Measurements from ENCODE around the gene C12orf57. TPM values are rescaled to one million over a fixed set of nuclear protein-coding genes. Genes with fewer than 3 reads are reported as not detected.

Gene C12orf57
- total and polyA plus RNA-seq, 2 of the 13 experiments (the other 11 are each of a cell fraction or from before 2014, with no cell fraction given) = 84.0 to 287 TPM

DNA sequence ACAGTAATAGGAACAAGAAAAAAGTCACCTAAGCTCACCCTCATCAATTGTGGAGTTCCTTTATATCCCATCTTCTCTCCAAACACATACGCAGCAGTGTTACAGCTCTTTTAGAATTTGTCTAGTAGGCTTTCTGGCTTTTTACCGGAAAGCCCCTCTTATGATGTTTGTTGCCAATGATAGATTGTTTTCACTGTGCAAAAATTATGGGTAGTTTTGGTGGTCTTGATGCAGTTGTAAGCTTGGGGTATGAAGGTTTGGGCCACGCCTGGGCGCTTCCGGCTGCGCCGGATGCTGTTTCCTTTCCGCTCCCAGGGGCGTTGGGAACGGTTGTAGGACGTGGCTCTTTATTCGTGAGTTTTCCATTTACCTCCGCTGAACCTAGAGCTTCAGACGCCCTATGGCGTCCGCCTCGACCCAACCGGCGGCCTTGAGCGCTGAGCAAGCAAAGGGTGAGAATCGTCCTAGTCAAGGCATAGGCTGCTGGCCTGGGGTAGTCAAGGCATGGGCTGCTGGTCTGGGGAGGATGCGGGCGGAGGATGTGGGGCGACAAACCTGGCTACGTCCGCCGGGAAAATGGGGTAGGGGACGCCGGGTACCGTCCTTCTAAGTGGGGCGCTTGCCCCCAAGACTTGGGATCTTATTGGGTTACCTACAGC, at the start of gene C12orf57, which contains the start of gene RNU7-1 (continued):
- TF ChIP-seq, protein P1, sequence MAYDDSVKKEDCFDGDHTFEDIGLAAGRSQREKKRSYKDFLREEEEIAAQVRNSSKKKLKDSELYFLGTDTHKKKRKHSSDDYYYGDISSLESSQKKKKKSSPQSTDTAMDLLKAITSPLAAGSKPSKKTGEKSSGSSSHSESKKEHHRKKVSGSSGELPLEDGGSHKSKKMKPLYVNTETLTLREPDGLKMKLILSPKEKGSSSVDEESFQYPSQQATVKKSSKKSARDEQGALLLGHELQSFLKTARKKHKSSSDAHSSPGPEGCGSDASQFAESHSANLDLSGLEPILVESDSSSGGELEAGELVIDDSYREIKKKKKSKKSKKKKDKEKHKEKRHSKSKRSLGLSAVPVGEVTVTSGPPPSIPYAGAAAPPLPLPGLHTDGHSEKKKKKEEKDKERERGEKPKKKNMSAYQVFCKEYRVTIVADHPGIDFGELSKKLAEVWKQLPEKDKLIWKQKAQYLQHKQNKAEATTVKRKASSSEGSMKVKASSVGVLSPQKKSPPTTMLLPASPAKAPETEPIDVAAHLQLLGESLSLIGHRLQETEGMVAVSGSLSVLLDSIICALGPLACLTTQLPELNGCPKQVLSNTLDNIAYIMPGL (CRISPR knock-in tag; IDR thresholded peaks at IDR 0.05; ENCODE audit: borderline replicate concordance in 1 of 2, low read depth in 1 of 2) = peak; percentile 39 to 85; a peak in 3 of 4 replicates
- TF ChIP-seq ZNF282 (IDR thresholded peaks at IDR 0.05; ENCODE audit: partially characterized antibody) (no peak), ZSCAN21 (CRISPR knock-in tag; IDR thresholded peaks at IDR 0.05; ENCODE audit: borderline replicate concordance) (no peak), ZNF256 (CRISPR knock-in tag; conservative IDR thresholded peaks at IDR 0.05) (peak; percentile 28; the same call in 1 of the 2 replicates), DMTF1 (CRISPR knock-in tag; IDR thresholded peaks at IDR 0.05) (no peak; the same call in 1 of the 2 replicates), XBP1 (CRISPR knock-in tag; IDR thresholded peaks at IDR 0.05) (no peak), ISX (CRISPR knock-in tag; conservative IDR thresholded peaks at IDR 0.05) (peak; percentile 51; the same call in 1 of the 2 replicates), ZBTB39 (CRISPR knock-in tag; IDR thresholded peaks at IDR 0.05) (peak; percentile 60; the same call in 1 of the 2 replicates), CCAR2 (optimal IDR thresholded peaks at IDR 0.05; ENCODE audit: low read depth, low read length) (no peak), SRSF4 (IDR thresholded peaks at IDR 0.05; ENCODE audit: low read depth, low read length, poor library complexity, severe bottlenecking) (no peak), SMC3 (IDR thresholded peaks at IDR 0.05; ENCODE audit: low read length) (no peak), MBD4 (IDR thresholded peaks at IDR 0.05; ENCODE audit: borderline replicate concordance, low read length) (peak; percentile 62; the same call in 1 of the 2 replicates), ATM (IDR thresholded peaks at IDR 0.05; ENCODE audit: borderline replicate concordance) (no peak), MAF1 (CRISPR knock-in tag; IDR thresholded peaks at IDR 0.05; ENCODE audit: borderline replicate concordance) (no peak)
- TF ChIP-seq, protein P2, sequence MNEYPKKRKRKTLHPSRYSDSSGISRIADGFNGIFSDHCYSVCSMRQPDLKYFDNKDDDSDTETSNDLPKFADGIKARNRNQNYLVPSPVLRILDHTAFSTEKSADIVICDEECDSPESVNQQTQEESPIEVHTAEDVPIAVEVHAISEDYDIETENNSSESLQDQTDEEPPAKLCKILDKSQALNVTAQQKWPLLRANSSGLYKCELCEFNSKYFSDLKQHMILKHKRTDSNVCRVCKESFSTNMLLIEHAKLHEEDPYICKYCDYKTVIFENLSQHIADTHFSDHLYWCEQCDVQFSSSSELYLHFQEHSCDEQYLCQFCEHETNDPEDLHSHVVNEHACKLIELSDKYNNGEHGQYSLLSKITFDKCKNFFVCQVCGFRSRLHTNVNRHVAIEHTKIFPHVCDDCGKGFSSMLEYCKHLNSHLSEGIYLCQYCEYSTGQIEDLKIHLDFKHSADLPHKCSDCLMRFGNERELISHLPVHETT (CRISPR knock-in tag; conservative IDR thresholded peaks at IDR 0.05) = peak; percentile 66; the same call in 1 of the 2 replicates
- TF ChIP-seq, protein P3, sequence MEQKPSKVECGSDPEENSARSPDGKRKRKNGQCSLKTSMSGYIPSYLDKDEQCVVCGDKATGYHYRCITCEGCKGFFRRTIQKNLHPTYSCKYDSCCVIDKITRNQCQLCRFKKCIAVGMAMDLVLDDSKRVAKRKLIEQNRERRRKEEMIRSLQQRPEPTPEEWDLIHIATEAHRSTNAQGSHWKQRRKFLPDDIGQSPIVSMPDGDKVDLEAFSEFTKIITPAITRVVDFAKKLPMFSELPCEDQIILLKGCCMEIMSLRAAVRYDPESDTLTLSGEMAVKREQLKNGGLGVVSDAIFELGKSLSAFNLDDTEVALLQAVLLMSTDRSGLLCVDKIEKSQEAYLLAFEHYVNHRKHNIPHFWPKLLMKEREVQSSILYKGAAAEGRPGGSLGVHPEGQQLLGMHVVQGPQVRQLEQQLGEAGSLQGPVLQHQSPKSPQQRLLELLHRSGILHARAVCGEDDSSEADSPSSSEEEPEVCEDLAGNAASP (CRISPR knock-in tag; IDR thresholded peaks at IDR 0.05; ENCODE audit: borderline replicate concordance) = peak; percentile 80
- TF ChIP-seq, protein P4, sequence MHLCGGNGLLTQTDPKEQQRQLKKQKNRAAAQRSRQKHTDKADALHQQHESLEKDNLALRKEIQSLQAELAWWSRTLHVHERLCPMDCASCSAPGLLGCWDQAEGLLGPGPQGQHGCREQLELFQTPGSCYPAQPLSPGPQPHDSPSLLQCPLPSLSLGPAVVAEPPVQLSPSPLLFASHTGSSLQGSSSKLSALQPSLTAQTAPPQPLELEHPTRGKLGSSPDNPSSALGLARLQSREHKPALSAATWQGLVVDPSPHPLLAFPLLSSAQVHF (CRISPR knock-in tag; IDR thresholded peaks at IDR 0.05) = peak; percentile 95
- TF ChIP-seq, protein P5, sequence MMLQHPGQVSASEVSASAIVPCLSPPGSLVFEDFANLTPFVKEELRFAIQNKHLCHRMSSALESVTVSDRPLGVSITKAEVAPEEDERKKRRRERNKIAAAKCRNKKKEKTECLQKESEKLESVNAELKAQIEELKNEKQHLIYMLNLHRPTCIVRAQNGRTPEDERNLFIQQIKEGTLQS (CRISPR knock-in tag; IDR thresholded peaks at IDR 0.05) = peak; percentile 73
